Measurements from ENCODE around the gene TBC1D22A.
"Not testable (repeated sequence)": the region's sequence is repeated elsewhere in the genome, so short reads cannot be mapped to it uniquely, and the experiment has no call there.

TBC1D22A gene

DNA sequence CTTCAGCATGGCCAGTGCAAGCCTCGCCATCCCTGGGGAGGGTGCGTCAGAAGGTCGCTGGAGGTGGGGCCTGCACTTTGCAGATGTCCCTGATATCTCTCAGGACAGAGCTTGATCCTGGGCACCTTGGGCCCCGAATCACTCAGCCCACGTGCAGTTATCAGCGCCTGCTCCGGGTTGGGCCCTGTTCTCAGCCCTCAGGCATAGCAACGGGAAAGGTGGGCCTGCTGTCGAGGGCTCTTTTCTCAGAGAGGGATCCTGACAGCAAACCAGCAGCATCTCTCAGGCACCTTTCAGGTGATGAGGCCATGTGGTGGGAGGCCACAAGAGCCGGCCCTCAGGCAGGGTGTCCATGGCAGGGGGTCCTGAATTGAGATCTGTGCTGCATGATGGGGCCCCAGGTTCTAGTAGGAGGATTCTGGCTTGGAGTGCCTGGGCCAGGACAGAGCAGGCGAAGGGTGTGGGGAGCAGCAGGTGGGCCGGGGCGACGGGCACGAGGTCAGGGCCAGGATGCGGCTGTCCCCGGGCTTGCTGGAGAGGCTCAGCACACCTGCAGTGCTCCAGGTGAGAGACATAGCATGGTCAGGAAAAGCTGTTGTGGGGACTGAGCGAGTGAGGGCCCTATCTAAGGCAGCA lies 280.5 kb downstream of the TBC1D22A start:
- DNase-seq (ENCODE audit: low read depth in 2 of 2, low spot score in 1 of 2), result no peak

DNA sequence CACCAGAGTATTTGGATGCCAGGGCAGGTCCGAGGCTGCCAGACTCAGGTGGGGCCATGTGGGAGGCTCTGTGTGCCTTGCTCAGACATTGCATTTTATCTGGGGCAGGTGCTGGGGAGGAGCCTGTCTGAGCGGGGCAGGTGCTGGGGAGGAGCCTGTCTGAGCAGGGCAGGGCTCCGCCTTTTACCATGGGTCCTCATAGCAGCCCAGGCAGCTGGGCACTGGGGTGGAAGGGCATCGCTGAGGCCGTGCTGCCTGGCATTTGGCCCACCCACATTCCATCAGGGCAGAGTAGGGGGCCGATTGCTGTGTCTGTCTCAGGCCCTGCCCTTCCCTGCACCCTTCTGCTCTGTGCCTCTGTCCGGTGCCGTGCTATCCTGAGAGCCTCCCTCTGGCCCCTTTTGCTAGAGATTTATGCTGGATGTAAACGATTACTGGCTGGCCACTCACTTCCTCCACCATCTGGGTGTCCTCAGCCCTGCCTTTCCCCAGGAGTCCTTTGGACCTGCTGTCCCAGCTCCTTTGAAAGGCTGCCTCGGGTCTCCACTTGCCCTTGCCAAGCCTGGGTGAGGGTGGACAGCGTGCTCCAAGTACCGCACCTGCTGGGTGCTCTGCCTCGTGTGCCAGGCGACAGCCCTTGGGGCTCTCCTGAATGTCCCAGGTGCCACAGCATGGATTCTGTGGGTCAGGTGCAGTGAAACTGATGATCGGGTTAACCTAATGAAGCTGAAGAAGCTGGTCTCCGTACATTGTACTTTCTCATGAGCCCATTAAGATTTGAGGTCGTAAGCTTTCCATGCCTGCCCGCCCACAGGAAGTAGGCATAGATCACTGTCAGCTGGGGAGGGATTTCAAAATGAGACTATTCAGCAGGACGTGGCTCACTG lies 281.6 kb downstream of the TBC1D22A start:
- DNase-seq (ENCODE audit: low read depth in 2 of 2, low spot score in 1 of 2), result no peak

DNA sequence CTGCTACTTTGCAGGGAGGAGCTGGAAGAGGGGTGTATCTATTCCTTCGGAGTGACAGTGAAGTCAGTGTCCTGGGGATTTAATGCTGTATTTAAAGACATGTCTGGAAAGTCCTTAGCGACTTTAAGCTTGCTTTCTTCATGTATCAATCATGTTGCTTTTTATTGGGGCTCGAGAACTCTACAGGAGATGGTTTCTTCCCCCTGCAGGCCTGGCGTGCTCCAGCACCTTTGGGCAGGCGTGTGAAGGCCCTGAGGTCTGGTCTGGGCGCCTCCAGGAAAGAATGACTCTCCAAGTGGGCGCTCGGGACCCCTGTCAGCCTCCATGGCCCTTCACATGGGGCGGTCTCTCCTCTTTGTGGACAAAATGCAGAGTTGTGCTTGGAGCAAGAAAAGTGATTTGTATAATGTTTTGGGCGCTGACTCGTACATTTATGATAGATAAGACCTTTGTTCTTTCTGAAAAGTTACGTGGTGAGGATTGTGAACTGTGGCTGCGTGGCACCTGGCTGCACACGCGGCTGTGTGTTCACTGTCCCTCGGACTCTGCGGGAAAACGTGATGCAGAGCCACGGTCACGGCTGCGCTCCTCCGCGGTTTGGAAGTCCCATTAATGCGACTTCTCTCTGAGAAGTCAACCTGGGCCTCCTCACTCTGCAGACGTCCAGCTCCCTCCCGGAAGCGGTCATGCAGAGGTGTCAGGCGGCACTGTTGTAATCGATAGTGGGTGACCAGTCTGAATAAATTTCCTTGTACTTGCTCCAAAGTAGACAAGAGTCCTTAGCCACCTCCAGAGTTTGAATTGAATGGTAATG lies 282.5 kb downstream of the TBC1D22A start:
- DNase-seq (ENCODE audit: low read depth in 2 of 2, low spot score in 1 of 2), result no peak

DNA sequence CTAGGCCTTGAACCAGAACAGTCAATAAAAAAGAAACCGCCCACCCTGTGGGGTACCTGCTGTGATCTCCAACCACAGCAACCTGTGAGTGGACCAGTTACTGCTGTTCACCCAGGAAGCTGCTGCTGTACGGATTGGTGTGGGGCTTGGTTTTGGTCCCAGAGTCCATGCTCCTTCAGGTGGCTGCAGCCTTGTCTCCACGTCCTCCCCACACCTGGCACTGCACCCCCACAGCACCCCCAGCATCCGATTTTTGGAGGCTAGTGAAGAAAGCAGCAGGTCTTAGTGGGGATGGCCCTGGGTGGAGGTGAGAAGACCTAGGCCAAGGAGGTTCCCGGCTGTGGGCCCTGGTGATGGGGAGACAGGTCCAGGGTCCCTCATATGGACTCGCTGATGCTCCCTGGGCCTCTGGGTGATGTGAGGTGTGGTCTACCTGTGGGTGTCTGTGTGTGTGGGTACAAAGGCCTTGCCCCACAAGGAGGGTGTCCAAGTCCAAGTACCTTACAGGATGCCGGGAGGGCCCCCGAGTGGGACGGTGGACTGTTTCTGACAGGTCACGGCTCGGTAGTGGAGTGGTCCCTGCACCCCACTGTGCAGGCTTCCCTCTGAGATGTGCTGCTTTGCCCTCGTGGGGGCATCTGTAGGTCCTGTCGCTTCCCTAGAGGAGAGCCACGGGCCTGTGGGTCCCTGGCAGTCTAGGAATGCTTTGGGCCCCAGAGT lies 283.4 kb downstream of the TBC1D22A start:
- no peak for DNase-seq (ENCODE audit: low read depth in 2 of 2, low spot score in 1 of 2)

DNA sequence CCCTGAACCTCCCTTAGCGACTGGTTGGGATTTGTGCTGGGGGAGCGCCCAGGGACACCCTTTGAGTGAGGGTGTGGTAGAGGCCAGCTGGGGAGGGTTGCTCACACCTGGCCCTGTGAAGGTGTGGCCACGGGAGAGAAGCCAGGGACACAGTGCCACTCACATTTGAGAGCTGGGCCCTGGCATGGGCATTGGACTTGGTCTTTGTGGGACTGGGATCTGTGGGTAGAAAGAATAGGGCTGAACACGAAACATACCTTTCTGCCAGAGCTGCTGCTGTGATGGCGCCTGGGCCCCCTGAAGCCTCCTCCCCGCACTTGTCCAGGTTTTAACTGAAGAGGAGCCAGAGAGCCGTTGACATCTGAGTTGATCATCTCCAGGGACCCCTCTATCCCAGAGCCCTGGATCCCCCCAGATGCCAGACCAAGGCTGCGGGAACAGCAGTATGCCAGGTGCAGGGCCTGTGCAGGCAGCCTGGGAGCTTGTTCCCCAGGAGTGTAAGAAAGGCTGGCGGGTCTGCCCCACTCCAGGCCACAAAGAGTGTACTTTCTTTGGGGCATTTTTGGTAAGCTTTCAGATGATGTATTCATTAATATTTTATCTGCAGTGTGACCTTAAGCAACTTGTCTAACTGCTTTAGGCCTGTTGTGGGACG lies 284.1 kb downstream of the TBC1D22A start:
- DNase-seq (ENCODE audit: low read depth in 2 of 2, low spot score in 1 of 2), result no peak

DNA sequence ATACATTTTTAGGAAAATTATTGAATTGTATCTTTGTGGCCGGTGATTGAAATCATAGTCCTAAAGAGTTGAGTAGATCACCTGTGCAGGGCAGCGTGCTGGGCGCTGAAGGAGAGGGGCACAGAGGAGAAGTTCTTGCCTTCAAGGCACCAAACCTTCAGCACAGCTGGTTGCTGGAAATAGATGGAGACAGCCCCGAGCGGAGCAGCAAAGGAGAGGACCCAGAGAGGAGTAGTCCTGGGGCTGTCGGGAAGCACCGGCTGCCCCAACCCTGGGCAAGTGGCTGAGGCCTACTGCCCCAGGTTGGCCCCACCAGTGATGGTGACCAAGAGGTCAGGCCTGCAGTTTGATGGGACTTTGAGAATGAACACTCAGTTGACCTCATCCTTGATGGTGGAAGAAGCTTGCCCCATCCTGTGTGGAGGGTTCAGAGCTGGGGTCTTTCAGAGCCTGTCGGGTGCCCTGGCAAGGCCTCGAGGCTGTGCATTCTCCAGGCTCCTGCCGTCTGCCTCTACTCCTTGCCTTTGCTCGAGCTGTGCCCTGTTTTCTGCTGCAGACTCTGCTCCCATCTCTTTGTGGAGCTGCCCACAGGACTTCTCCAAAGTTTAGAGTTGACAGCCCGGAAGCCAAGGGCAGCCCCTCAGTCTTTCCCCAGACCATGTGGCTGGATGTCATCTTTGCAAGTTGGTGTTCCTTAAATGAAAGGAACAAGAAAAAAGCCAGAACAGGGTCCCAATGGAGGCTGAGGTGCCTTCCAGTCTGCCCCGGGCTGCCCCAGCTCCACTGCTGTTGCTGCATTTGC lies 285.1 kb downstream of the TBC1D22A start:
- no peak for DNase-seq (ENCODE audit: low read depth in 2 of 2, low spot score in 1 of 2)

DNA sequence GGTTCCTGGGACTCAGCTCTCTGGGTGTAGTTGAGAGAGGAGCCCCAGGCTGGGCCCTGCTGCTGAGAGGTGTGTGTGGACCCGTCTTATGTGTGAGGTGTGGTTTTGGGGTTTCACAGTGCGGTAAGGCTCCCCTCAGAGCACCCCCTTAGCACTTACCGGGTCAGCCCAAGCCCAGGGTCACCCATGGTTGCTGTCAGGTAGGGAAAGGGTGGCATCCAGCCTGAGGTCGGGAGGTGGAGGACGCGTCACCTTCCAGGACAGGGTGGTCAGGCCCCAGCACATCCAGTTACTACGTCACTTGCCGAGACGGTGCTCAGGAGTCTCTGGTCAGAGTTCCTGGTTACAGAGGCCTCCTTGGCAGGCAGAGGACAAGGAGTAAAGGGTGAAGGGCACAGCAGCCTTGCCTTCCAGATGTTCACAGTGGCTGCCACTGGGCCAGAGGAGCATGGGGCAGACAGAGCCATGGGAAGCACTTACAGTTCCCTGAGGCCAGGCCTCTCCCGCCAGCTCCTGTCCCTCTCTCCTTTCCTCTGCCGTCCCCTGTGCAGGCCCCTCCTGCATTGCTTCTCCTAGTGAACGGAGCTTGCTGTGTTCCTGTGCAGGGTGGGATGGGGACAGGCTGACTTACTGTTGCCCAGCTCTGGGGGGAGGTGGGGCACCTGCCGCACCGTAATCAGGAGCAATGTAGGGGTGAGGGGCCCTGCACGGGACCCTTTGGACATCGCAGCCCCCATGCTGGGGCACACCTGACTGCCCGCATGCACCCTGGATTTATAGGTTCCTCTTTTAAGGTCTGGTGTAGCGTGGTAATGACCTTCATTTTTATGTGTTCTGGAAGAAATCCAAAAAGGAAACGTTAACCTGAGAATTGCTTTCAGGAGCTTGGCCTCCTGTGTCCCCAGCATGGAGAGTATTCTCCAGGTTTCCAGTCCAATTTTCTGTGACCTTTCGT lies 285.9 kb downstream of the TBC1D22A start:
- no peak for DNase-seq (ENCODE audit: low read depth in 2 of 2, low spot score in 1 of 2)

DNA sequence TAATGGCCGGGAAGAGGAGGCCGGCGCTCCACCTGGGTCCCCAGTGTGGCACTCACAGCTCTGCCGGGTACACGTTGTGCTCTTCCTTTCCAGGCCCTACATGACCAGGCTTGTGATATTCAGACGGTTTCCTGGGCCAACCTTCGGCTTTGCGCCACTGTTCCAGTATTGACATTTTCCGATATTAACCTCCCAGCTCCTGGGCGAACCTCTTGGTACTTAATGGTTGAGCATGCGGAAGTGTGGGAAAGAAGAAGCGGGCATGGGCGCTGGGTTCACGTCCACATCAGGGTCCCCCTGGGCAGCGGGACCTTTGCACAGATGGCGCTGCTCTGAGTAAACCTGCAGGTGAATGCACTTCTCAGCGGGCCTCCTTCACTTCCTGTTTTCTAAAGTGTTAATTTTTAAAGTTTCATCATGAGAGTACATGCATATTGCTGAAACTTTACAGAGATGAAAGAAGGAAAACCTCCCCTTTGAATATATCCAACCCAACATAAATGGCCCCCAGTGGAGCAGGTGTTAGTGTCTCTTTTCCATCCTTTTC lies 286.7 kb downstream of the TBC1D22A start:
- no peak for DNase-seq (ENCODE audit: low read depth in 2 of 2, low spot score in 1 of 2)

DNA sequence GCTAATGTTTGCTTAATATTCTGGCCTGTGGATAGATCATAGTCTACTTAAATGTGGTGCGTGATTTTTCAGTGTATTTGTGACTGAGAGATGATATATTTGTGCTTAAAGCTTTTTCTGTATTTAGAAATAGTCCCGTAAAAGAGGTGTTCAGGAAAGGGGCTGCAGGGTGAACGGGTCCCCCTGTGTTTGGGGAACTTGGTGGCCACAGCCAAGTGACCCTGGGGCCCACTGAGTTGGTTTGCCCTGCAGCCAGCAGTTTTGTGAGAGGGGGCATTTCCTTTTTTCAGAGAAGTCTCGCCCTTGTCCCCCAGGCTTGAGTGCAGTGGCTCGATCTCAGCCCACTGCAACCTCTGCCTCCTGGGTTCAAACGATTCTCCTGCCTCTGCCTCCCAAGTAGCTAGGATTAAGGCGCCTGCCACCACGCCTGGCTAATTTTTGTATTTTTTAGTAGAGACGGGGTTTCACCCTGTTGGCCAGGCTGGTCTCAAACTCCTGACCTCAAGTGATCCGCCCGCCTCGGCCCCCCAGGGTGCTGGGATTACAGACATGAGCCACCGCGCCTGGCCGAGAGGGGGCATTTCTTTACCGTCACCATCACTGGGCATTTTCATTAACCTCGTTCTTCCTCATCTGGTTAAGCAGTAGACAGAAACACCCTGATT lies 287.4 kb downstream of the TBC1D22A start:
- DNase-seq (ENCODE audit: low read depth in 2 of 2, low spot score in 1 of 2), result not testable (repeated sequence)

DNA sequence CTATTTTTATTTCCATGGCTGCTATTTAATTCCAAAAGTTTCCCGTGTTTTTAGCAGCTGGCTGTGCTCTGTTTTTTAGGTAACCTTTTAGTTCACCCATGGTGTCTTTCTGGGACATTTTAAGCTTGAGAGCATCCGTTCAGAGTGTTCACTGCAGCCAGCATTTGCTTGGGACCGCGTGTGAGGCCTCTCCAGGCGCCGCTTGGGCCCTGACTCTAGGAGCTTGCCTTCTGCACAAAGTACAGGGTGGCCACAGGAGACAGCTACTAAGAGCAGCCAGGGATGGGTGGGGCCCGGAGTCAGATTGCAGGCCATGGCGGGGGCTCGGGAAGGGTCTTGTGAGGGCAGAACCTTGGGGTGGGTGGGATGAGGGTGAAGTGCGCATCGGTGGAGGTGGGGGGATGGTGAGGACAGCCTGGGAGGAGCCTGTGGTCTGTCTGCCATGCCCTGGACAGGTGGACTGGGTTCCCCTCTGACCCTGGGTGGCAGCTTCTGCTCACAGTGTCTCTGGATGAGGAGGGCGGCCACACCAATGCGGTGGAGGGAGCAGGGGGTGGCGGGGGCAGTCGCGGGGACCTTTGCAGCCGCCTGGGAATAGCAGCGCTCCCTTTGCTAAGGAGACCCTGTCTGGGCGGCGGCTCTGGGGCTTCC lies 288.1 kb downstream of the TBC1D22A start:
- no peak for DNase-seq (ENCODE audit: low read depth in 2 of 2, low spot score in 1 of 2)

DNA sequence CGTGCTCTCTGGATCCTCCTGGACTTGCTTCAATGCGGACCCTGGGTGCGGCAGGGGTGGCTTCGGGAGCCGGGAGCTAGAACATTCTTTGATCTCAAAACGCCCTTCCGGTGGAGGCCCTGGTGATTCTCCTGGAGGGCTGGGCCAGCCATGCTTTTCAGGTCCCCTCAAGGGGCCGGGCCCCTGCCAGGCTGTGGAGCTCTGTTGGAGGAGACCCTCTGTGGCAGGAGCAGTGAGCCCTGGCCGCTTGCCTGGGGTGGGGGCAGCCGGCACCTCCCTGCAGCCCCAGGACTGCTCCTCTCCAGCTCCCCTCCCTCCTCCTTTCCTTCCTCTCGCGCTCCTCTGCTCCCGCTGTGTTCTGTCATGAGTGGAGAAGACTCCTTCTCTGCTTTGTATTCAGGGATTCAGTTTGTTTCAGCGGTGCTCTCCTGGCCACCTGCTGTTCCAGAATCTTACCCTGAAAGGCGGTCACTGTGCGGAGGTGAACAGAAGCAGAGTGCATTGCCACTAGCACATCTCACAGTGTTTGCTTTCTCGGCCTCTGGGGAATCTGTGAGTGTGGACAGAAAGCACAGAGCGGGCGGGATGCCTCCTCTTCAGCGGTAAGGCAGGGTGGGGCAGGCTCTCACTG lies 289.1 kb downstream of the TBC1D22A start:
- DNase-seq (ENCODE audit: low read depth in 2 of 2, low spot score in 1 of 2), result no peak

DNA sequence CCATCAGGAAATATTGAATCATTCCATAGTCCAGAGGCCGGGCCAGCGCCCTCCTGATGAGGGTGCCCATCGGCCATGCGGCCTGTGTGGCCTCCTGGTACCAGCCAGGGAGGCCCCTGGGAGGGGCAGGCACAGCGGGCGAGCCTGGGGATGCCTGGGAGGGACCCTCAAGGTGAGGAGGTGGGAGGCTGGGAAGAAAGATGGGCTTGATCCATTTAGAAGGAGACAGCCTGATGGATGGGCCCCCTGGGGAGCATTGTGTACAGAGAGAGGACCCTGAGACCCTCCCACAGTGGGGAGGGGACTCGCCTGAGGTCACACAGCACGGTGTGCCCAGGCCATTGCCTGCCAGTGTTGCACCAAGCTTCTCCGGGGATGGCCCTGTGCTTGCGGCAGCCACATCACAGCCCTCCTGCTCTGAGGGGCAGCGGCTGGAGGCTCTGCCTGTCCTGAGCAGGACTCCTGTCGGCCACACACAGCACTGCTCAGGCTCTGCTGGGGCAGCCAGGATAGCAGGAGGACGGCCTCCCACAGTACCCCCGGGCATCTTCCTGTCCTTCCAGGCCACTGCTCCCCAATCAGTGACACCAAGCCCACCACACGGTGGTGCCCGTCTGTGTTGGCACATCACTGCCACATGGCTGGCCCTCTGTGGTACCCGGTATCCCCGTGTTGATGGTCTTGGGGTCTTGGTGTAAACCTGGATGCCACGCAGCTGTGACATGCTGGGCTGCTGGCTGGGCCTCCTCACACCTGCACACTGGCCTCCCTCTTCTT lies 290.0 kb downstream of the TBC1D22A start:
- no peak for DNase-seq (ENCODE audit: low read depth in 2 of 2, low spot score in 1 of 2)

DNA sequence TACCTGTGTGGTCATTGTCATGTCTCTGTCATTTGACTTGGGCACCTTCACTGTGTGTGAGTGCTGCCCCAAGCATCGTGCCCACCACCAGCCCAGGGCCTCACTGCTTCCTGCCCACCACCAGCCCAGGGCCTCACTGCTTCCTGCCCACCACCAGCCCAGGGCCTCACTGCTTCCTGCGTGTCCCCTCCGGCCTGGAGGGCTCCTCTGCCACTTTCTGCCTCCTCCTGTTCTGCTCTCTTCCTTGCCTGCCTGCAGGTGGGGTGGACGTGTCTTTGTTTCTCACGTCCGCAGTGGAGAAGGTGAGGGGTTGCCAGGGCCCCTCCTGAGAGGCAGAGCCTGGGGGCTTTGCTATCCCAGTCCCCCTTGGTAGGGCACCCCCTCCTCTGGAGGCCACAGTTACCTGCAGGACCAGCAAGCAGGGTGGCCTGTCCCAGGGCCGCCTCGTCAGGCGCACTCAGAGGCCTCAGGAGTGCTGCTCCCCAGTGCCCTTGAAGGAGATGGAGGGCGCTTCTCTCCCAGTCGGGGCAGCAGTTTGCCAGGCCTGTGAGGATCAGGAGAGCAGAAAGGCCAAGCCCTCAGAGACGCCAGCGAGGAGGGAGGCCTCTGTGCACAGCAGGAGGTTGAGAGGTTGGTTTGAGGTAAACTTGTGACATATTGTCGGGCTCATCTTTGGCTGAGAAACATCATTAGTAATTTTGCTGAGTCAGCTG lies 290.7 kb downstream of the TBC1D22A start:
- DNase-seq (ENCODE audit: low read depth in 2 of 2, low spot score in 1 of 2), result no peak

DNA sequence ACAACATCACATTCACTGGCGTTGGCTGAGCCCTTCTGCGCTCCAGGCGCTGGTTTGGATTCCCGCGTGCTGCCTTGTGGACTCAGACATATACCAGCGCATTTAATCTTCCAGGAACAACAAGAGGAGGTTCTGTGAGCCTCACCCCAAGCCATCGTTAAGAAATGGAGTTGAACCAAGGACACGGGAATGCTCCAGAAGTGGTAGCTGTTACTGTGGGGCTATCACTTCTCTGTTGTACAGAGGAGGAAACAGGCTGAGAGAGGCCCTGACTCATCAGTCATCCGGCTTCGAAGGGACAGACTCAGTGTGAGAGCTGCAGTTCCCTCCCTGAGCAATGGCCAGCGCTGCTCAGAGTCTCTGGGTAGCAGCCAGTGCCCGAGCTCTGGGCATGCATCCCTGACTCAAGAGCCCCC lies 291.3 kb downstream of the TBC1D22A start:
- no peak for DNase-seq (ENCODE audit: low read depth in 2 of 2, low spot score in 1 of 2)
